RWPE2 (cell line): ENCODE data around the gene SEC61B.
"Not testable (repeated sequence)": the region's sequence is repeated elsewhere in the genome, so short reads cannot be mapped to it uniquely, and the experiment has no call there.

Experiments used
- ATAC-seq: fragments of 200-7000 bp; cut with Tn5 transposase; 3 replicates; pipeline ENCODE4 v1.9.1; 2021; ENCODE audit warnings: low read depth
- DNase-seq: peaks from one replicate; pipeline ENCODE4 v3.0.0-alpha.2; 2020; ENCODE audit warnings: low spot score
- H3K27ac ChIP-seq: fragments of 450-650 bp; 2 replicates; pipeline ENCODE4 v1.5.1; 2017; ENCODE audit warnings: mild to moderate bottlenecking; ENCODE audit not compliant: poor library complexity, severe bottlenecking
- H3K27me3 ChIP-seq: fragments of 250-450 bp; sonication (Bioruptor Pico); 2 replicates; pipeline ENCODE4 v1.5.1; 2021; ENCODE audit warnings: mild to moderate bottlenecking, moderate library complexity; ENCODE audit not compliant: insufficient read depth, poor library complexity, severe bottlenecking
- H3K36me3 ChIP-seq: fragments of 250-450 bp; sonication (Bioruptor Pico); 2 replicates; pipeline ENCODE4 v1.5.1; 2020; ENCODE audit warnings: low read depth, mild to moderate bottlenecking, moderate library complexity
- H3K4me1 ChIP-seq: fragments of 250-450 bp; sonication (Bioruptor Pico); 2 replicates; pipeline ENCODE4 v1.5.1; 2021; ENCODE audit warnings: mild to moderate bottlenecking, moderate library complexity; ENCODE audit not compliant: insufficient read depth, poor library complexity, severe bottlenecking
- H3K4me3 ChIP-seq: fragments of 250-450 bp; sonication (Bioruptor Pico); 2 replicates; pipeline ENCODE4 v1.5.1; 2021; ENCODE audit warnings: mild to moderate bottlenecking, moderate library complexity; ENCODE audit not compliant: severe bottlenecking
- H3K9me3 ChIP-seq: fragments of 250-450 bp; sonication (Bioruptor Pico); 2 replicates; pipeline ENCODE4 v1.5.1; 2021; ENCODE audit warnings: mild to moderate bottlenecking, moderate library complexity; ENCODE audit not compliant: severe bottlenecking
- CTCF ChIP-seq: fragments of 450-650 bp; IDR thresholded peaks from one replicate; pipeline ENCODE4 v1.5.1; 2017; ENCODE audit warnings: mild to moderate bottlenecking, moderate library complexity; ENCODE audit not compliant: poor library complexity, severe bottlenecking

The SEC61B gene

GRCh38 chr9:99235926-99236634 lies 14.0 kb downstream of the SEC61B start:
- no peak overlapping the region for H3K4me3 ChIP-seq
- no peak for DNase-seq
- no peak overlapping the region for H3K27ac ChIP-seq
- H3K27me3 ChIP-seq = no peaks in the 10 kb centered on the region
- H3K4me1 ChIP-seq = no peaks in the 10 kb centered on the region
- no peak for ATAC-seq
- no peaks in the 10 kb centered on the region for H3K9me3 ChIP-seq
- H3K36me3 ChIP-seq = peaks cover 18% of the 10 kb centered on the region
- TF ChIP-seq CTCF = no peak

GRCh38 chr9:99237356-99237755 lies 15.3 kb downstream of the SEC61B start:
- no peak for DNase-seq
- no peak for ATAC-seq
- Histone ChIP-seq H3K4me1 (no peaks in the 10 kb centered on the region), H3K9me3 (no peaks in the 10 kb centered on the region), H3K27me3 (no peaks in the 10 kb centered on the region), H3K27ac (no peak overlapping the region), H3K36me3 (peaks cover 9% of the 10 kb centered on the region; the same call in 1 of the 2 replicates), H3K4me3 (no peak overlapping the region)
- TF ChIP-seq CTCF = no peak

- not testable (repeated sequence) for H3K36me3 ChIP-seq, H3K4me1 ChIP-seq, H3K27ac ChIP-seq, H3K27me3 ChIP-seq, H3K4me3 ChIP-seq, H3K9me3 ChIP-seq, ATAC-seq, DNase-seq
These were observed 15.8 kb downstream of the SEC61B start for GRCh38 chr9:99237849-99238248.

GRCh38 chr9:99238331-99238730 lies 16.2 kb downstream of the SEC61B start:
- no peak overlapping the region for H3K27ac ChIP-seq
- no peak for TF ChIP-seq CTCF
- no peaks in the 10 kb centered on the region for H3K4me1 ChIP-seq
- H3K36me3 ChIP-seq = peaks cover 6% of the 10 kb centered on the region; the same call in 1 of the 2 replicates
- no peak for DNase-seq
- no peak overlapping the region for H3K4me3 ChIP-seq
- H3K9me3 ChIP-seq = no peaks in the 10 kb centered on the region
- ATAC-seq = no peak
- no peaks in the 10 kb centered on the region for H3K27me3 ChIP-seq

- ATAC-seq (no peak), DNase-seq (no peak)
- H3K4me3 ChIP-seq = no peak overlapping the region
- H3K4me1 ChIP-seq = no peaks in the 10 kb centered on the region
- H3K9me3 ChIP-seq = no peaks in the 10 kb centered on the region
- peaks cover 4% of the 10 kb centered on the region; the same call in 1 of the 2 replicates for H3K36me3 ChIP-seq
- no peak for TF ChIP-seq CTCF
- no peaks in the 10 kb centered on the region for H3K27me3 ChIP-seq
- no peak overlapping the region for H3K27ac ChIP-seq
These were observed 17.4 kb downstream of the SEC61B start for GRCh38 chr9:99239341-99240060.
